B cell (primary cell): ENCODE results near the gene STAT5B. TPM values are rescaled to one million over a fixed set of nuclear protein-coding genes. Genes with fewer than 3 reads are reported as not detected.

Experiments used
- ATAC-seq: fragments of 200-7000 bp; cut with Tn5 transposase; one replicate; pipeline ENCODE4 v1.10.0; 2021; ENCODE audit warnings: low read depth, mild to moderate bottlenecking, moderate number of reproducible peaks, moderate library complexity
- CTCF ChIA-PET: fragments of 350-600 bp; sonication (Branson Sonifier 250); formaldehyde crosslinking; loops from one replicate; lab custom pipeline; 2021; ENCODE audit warnings: antibody characterized with exemption, inconsistent platforms; lab: Charles Lee
- POLR2A ChIA-PET: fragments of 350-600 bp; sonication (Branson Sonifier 250); formaldehyde crosslinking; loops from one replicate; lab custom pipeline; 2021; ENCODE audit warnings: antibody characterized with exemption; lab: Charles Lee
- DNase-seq: peaks from one replicate; pipeline ENCODE4 v3.0.0; 2013
- H2AFZ ChIP-seq: 2 replicates; pipeline ENCODE4 v1.6.1; 2012; ENCODE audit warnings: mild to moderate bottlenecking, low read depth, low read length; ENCODE audit not compliant: insufficient read depth, poor library complexity, severe bottlenecking
- H3K27ac ChIP-seq, 2 donors: 1 replicate in 1 of 2; 2 replicates in 1 of 2; pipeline ENCODE4 v1.5.1; 2012 to 2013; ENCODE audit warnings: low read length in 2 of 2, mild to moderate bottlenecking in 2 of 2, moderate library complexity in 1 of 2
- H3K27me3 ChIP-seq, 4 experiments: fragments of 200-600 bp in 1 of 4; sonication (generic) in 1 of 4; replicated peaks in 1 of 4; 1 replicate in 2 of 4; 2 replicates in 2 of 4; pipeline versions ENCODE4 v1.6.1 to v1.7.0; 2013 to 2016; ENCODE audit warnings: low read length in 3 of 4, mild to moderate bottlenecking in 2 of 4, mixed read lengths in 1 of 4, moderate library complexity in 1 of 4; ENCODE audit not compliant: insufficient read depth in 4 of 4, control insufficient read depth in 3 of 4; ENCODE audit errors: control extremely low read depth in 1 of 4
- H3K36me3 ChIP-seq, 2 experiments: replicated peaks in 1 of 2; 1 replicate in 1 of 2; 2 replicates in 1 of 2; pipeline versions ENCODE4 v1.6.1 to v1.7.1; 2013; ENCODE audit warnings: low read length in 1 of 2; ENCODE audit not compliant: insufficient read depth in 2 of 2, control insufficient read depth in 1 of 2; ENCODE audit errors: control extremely low read depth in 1 of 2, extremely low read depth in 1 of 2
- H3K4me1 ChIP-seq, 2 donors: fragments of 200-600 bp in 1 of 2; sonication (generic) in 1 of 2; 1 replicate in 1 of 2; 2 replicates in 1 of 2; pipeline versions ENCODE4 v1.5.1 to v1.6.1; 2013 to 2017; ENCODE audit warnings: low read length in 2 of 2; ENCODE audit not compliant: control insufficient read depth in 2 of 2, insufficient read depth in 2 of 2
- H3K4me2 ChIP-seq: replicated peaks from 2 replicates; pipeline ENCODE3; 2012; ENCODE audit warnings: mild to moderate bottlenecking, low read depth, low read length; ENCODE audit not compliant: poor library complexity, severe bottlenecking
- H3K4me3 ChIP-seq, 5 experiments: fragments of 200-600 bp in 1 of 5; sonication (generic) in 1 of 5; 1 replicate in 3 of 5; 2 replicates in 2 of 5; pipeline versions ENCODE4 v1.5.1 to v1.7.0; 2011 to 2016; ENCODE audit warnings: low read length in 4 of 5, mild to moderate bottlenecking in 4 of 5, low read depth in 2 of 5, control low read depth in 1 of 5, moderate library complexity in 1 of 5; ENCODE audit not compliant: insufficient read depth in 1 of 5; ENCODE audit errors: control extremely low read depth in 1 of 5, extremely low read depth in 1 of 5
- H3K79me2 ChIP-seq: fragments of 200-600 bp; sonication (generic); one replicate; pipeline ENCODE4 v1.6.0; 2016; ENCODE audit warnings: low read length; ENCODE audit not compliant: control insufficient read depth, insufficient read depth
- H3K9ac ChIP-seq: fragments of 200-600 bp; sonication (generic); 2 replicates; pipeline ENCODE4 v1.6.1; 2017; ENCODE audit warnings: mild to moderate bottlenecking, low read length, moderate library complexity
- H3K9me3 ChIP-seq, 3 donors: one replicate each; pipeline versions ENCODE4 v1.6.1 to v1.7.1; 2013; ENCODE audit warnings: low read length in 2 of 3; ENCODE audit not compliant: control insufficient read depth in 2 of 3, insufficient read depth in 1 of 3; ENCODE audit errors: control extremely low read depth in 1 of 3
- H4K20me1 ChIP-seq: 2 replicates; pipeline ENCODE4 v1.6.0; 2012; ENCODE audit warnings: mild to moderate bottlenecking, low read length; ENCODE audit not compliant: insufficient read depth, control insufficient read depth, poor library complexity, severe bottlenecking
- H3K27ac Mint-ChIP-seq: one replicate; pipeline ENCODE4 v1.8.0; 2021; ENCODE audit warnings: mixed read lengths
- H3K27me3 Mint-ChIP-seq: one replicate; pipeline ENCODE4 v1.8.0; 2021; ENCODE audit warnings: mixed read lengths
- H3K4me1 Mint-ChIP-seq: one replicate; pipeline ENCODE4 v1.8.0; 2021; ENCODE audit warnings: mixed read lengths
- H3K4me3 Mint-ChIP-seq: one replicate; pipeline ENCODE4 v1.8.0; 2021; ENCODE audit warnings: mixed read lengths
- H3K9me3 Mint-ChIP-seq: one replicate; pipeline ENCODE4 v1.8.0; 2022; ENCODE audit warnings: mixed read lengths; ENCODE audit not compliant: insufficient read depth
- EZH2 ChIP-seq: IDR thresholded peaks from 2 replicates; pipeline ENCODE4 v1.6.1; 2012; ENCODE audit warnings: borderline replicate concordance, low read depth, mild to moderate bottlenecking, moderate library complexity, low read length; ENCODE audit not compliant: insufficient read depth, poor library complexity, severe bottlenecking
- WGBS: methylation state at CpG from one replicate; pipeline ENCODE4 v1.1.5; 2013; ENCODE audit warnings: missing lambda C conversion rate; ENCODE audit not compliant: insufficient coverage; 5-methylcytosine and 5-hydroxymethylcytosine counted together
- intact Hi-C: fragments of 100-400 bp; cut with micrococcal nuclease; formaldehyde crosslinking; loops from one replicate; pipeline ENCODE4 v1.10.0; 2022
- polyA plus RNA-seq: library from polyadenylated mRNA; depleted of rRNA; stranded (reverse); fragments of >200 nt; gene quantifications from 2 replicates; pipeline ENCODE4 v1.2.3, GENCODE V29; 2012
- total RNA-seq, 2 donors: library from RNA; stranded (reverse); fragments of 120-200 nt in 1 of 2; gene quantifications; 1 replicate in 1 of 2; 2 replicates in 1 of 2; pipeline versions ENCODE4 v1.2.3 to v1.2.4, GENCODE V29; 2013 to 2022

STAT5B gene
- total and polyA plus RNA-seq, 2 donors (not counting 1 experiment from before 2014, with no cell fraction given), result 70.0 to 103 TPM

- ATAC-seq, result no peak
- Histone ChIP-seq H3K27me3 (no peaks in the 10 kb centered on the region), H3K4me2 (no peak overlapping the region), H3K4me1 (peaks cover 24 to 35% of the 10 kb centered on the region in 2 donors), H2AFZ (no peak overlapping the region), H4K20me1 (no peaks in the 10 kb centered on the region), H3K36me3 (peaks cover 0 to 32% of the 10 kb centered on the region in 2 experiments), H3K9ac (no peak overlapping the region), H3K79me2 (peaks cover 11% of the 10 kb centered on the region), H3K9me3 (no peaks in the 10 kb centered on the region), H3K4me3 (no peak overlapping the region), H3K27ac (no peak overlapping the region)
- Mint-ChIP-seq H3K27me3 (no peaks in the 10 kb centered on the region), H3K4me1 (peaks cover 38% of the 10 kb centered on the region), H3K4me3 (no peak overlapping the region), H3K9me3 (no peaks in the 10 kb centered on the region), H3K27ac (no peak overlapping the region)
- intact Hi-C loops, result no loop called here
- TF ChIP-seq EZH2, result no peak
- ChIA-PET CTCF (interaction anchor here (0.7 to 1.6 kb wide), 2 partner anchors 69 to 110 kb away, joined by 4 to 6 read pairs; partner anchors contain the start of gene KCNH4), POLR2A (interaction anchor here (0.6 to 0.7 kb wide), 2 partner anchors 23 to 37 kb away, joined by 3 read pairs; no protein-coding TSS in a partner anchor)
- no peak for DNase-seq
- WGBS, result 98% methylated on average over 6 of the region's 11 CpGs
Measured at GRCh38 chr17:42291129-42291528, 14.9 kb upstream of the STAT5B start.

GRCh38 chr17:42290577-42290976 lies 14.4 kb upstream of the STAT5B start:
- no peak overlapping the region for H3K4me2 ChIP-seq
- H3K9me3 ChIP-seq, result no peaks in the 10 kb centered on the region
- ChIA-PET CTCF (interaction anchor here (1.0 to 2.8 kb wide), 5 partner anchors 19 to 116 kb away, joined by 3 to 16 read pairs (median 6); no protein-coding TSS in a partner anchor), POLR2A (interaction anchor here (2.0 kb wide), 1 partner anchor 98 kb away, joined by 8 read pairs; the partner anchor contains the start of gene STAT3)
- TF ChIP-seq EZH2, result no peak
- no peak overlapping the region for H3K9ac ChIP-seq
- H3K27me3 ChIP-seq, result no peaks in the 10 kb centered on the region
- H3K27me3 Mint-ChIP-seq, result no peaks in the 10 kb centered on the region
- no peak overlapping the region for H3K4me3 ChIP-seq
- no peak for ATAC-seq
- peaks cover 24 to 36% of the 10 kb centered on the region in 2 donors for H3K4me1 ChIP-seq
- peaks cover 0 to 27% of the 10 kb centered on the region in 2 experiments for H3K36me3 ChIP-seq
- 93% methylated on average over 2 of the region's 5 CpGs for WGBS
- no peaks in the 10 kb centered on the region for H4K20me1 ChIP-seq
- peaks cover 40% of the 10 kb centered on the region for H3K4me1 Mint-ChIP-seq
- peaks cover 11% of the 10 kb centered on the region for H3K79me2 ChIP-seq
- H3K27ac Mint-ChIP-seq, result peak overlapping the region; percentile 88
- no peak overlapping the region for H2AFZ ChIP-seq
- no peak for DNase-seq
- intact Hi-C loops, result no loop called here
- peak overlapping the region in 1 of 2 donors; percentile 37 for H3K27ac ChIP-seq
- H3K9me3 Mint-ChIP-seq, result no peaks in the 10 kb centered on the region
- peak overlapping the region; percentile 97 for H3K4me3 Mint-ChIP-seq
